Stimulated activated effector memory CD8-positive, alpha-beta T cell treated with anti-CD3 and anti-CD28 coated beads, Interleukin-12 subunit alpha, Interleukin-12 subunit beta, amount 100 ng/mL, for 72 hours (primary cell): ENCODE results near the gene LPCAT4.
A peak's percentile ranks its signal among the peaks of the same experiment; 100 is the strongest.

Source experiments
- ATAC-seq: fragments of 150-1000 bp; cut with Tn5 transposase; 2 replicates; pipeline ENCODE4 v1.10.0; 2021
- DNase-seq, 2 donors: peaks; one replicate each; pipeline ENCODE4 v3.0.0; 2021 to 2022; ENCODE audit warnings: low spot score in 2 of 2
- H3K27ac Mint-ChIP-seq: one replicate; pipeline ENCODE4 v1.8.0; 2022; ENCODE audit warnings: mild to moderate bottlenecking, mixed read lengths
- H3K36me3 Mint-ChIP-seq: one replicate; pipeline ENCODE4 v1.8.0; 2022; ENCODE audit warnings: mild to moderate bottlenecking, mixed read lengths
- H3K4me1 Mint-ChIP-seq: one replicate; pipeline ENCODE4 v1.8.0; 2022; ENCODE audit warnings: mixed read lengths
- H3K4me3 Mint-ChIP-seq: one replicate; pipeline ENCODE4 v1.8.0; 2022; ENCODE audit warnings: mild to moderate bottlenecking, mixed read lengths
- H3K9me3 Mint-ChIP-seq: one replicate; pipeline ENCODE4 v1.8.0; 2022; ENCODE audit warnings: mixed read lengths

LPCAT4 gene

GRCh38 chr15:34370129-34370528 is 3.1 kb upstream of the LPCAT4 start:
- Mint-ChIP-seq H3K36me3 (peaks cover 17% of the 10 kb centered on the region), H3K4me1 (peaks cover 34% of the 10 kb centered on the region), H3K4me3 (peak overlapping the region; percentile 85), H3K27ac (peak overlapping the region; percentile 68), H3K9me3 (no peaks in the 10 kb centered on the region)
- ATAC-seq (no peak), DNase-seq (no peak)

DNA sequence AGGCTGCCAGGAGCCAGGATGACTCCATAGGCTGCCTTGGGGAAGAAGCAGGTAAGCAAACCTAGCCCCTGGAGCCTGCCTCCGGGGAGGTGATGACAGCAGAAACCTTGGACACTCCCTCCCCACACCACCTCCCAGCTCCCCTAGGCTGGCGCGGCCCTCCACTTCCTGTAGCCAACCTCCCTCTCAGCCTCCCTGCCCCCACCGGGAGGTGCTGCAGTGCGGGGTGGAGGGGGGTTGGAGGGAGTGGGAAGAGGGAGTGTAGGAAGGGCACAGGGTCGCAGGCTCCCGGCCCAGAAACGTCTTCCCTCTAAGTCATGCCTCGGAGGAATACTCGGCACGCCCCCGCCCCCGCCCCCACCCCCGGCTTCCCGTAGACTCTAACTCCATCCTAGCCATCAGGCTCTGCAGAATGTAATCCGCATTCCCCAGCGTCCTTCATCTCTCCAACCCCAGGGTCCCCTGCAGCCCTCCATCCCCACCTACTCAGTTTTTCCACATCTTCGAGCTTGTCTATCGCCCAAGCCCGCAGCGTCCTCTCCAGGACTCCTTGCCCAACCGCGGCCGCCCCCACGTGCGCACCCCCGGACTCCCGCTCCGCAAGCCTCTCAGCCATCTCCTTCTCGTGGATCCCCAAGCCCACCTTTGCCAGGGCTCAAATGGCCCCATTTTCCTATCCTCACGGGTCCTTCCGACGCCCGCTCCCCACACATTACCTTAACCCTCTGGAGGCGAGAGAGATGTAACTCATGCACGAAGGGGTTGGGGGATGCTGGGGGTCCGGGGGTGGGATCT is 528 bp downstream of the LPCAT4 start:
- DNase-seq, result peak; percentile 26 to 74
- peaks cover 47% of the 10 kb centered on the region for H3K36me3 Mint-ChIP-seq
- H3K9me3 Mint-ChIP-seq, result no peaks in the 10 kb centered on the region
- H3K4me1 Mint-ChIP-seq, result peaks cover 48% of the 10 kb centered on the region
- H3K4me3 Mint-ChIP-seq, result peak overlapping the region; percentile 85
- peak overlapping the region; percentile 92 for H3K27ac Mint-ChIP-seq
- ATAC-seq, result peak; percentile 14

GRCh38 chr15:34365836-34366235 is 1.2 kb downstream of the LPCAT4 start:
- Mint-ChIP-seq H3K27ac (peak overlapping the region; percentile 92), H3K9me3 (no peaks in the 10 kb centered on the region), H3K4me3 (peak overlapping the region; percentile 85), H3K4me1 (peaks cover 48% of the 10 kb centered on the region), H3K36me3 (peaks cover 53% of the 10 kb centered on the region)
- DNase-seq (no peak), ATAC-seq (no peak)

DNA sequence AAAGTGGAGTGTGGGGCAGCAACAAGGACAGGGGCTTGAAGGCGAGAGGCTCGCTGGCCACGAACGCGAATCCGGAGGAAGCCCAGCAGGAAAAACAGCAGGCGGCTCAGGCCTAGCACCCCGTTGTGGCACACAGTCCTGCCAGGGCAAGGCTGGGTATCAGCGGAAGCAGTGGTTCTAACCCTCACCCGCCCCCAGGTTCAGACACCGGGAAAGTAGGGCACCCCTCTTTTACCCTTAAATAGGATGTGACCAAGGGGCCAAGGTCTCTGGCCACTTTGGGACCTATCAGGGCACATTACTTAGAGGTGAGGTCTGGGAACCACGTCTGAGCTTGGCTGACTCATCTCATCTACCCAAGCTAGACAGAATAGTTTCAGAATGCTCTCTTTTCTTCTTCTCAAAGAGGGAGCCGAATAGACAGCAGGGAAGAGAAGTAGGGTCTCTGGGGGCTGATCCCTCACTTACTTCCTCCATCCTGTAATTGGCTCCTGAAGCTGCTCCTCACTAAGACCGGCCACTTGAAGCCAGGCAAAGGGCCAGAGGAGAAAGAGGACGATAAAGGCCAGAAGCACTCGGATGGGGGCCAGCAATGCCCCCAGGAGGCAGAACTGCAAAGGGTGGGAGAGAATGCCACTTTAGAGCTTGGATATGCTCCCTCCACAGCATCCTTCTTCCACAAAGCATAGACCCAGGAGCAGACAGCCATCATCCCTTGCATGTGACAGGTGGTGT is 1.7 kb downstream of the LPCAT4 start:
- Mint-ChIP-seq H3K9me3 (no peaks in the 10 kb centered on the region), H3K4me3 (peak overlapping the region; percentile 85), H3K4me1 (peaks cover 48% of the 10 kb centered on the region), H3K36me3 (peaks cover 58% of the 10 kb centered on the region), H3K27ac (peak overlapping the region; percentile 76)
- peak; percentile 16 for ATAC-seq
- DNase-seq, result peak in 1 of 2 donors; percentile 57

DNA sequence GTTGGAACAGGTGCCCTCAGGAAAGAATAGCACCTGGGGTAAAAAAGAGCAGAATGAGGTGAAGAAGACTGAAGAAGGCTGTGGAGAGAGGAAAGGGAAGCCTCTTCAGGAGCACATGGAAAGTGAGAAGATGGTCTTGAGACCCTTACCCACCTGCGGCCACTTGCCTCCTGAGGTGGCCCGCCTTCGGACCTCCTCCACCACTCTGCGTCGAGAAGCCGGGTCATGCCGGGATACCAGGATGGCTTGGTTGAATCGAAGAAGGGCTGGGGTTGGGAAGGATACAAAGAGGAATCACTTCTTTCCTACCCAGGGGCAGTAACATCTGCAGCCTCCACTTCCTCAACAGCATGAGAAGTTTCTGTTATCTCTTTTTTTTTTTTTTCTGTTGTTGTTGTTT is 3.0 kb downstream of the LPCAT4 start:
- no peak for DNase-seq
- Mint-ChIP-seq H3K4me3 (no peak overlapping the region), H3K9me3 (no peaks in the 10 kb centered on the region), H3K36me3 (peaks cover 70% of the 10 kb centered on the region), H3K27ac (peak overlapping the region; percentile 90), H3K4me1 (peaks cover 35% of the 10 kb centered on the region)
- no peak for ATAC-seq

DNA sequence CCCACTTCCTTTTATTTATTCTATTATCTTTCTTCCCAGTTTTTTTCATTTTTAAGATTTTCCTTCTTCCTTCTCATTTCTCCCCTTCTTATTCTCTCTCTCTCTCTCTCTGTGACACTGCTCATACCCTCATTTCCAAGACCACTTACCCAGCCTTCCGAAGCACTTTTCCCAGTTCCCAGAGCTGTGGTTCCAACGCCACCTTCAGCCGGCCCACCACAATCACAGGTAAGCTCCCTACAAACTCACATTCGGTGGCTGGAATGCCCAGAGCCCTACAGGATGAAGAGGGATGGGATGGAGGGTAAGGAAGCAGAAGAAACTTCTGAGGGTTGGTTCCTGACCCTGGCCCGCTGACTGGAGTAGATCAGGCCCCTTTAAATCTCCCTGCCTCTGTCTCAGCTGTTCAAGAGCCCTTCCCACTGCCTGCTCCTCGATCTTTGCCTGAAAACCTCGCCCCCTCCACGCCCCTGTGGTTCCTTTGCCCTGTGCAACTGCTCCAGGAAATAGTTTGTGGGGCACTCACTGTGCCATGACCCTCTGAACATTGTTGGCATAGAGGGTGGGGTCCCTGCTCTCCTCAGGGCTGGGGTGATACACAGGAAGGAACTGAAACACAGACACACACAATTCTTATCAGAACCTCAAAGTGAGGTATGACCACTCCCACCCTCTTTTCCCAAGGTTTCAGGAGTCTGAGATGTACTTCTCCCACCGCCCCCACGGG is 4.8 kb downstream of the LPCAT4 start:
- DNase-seq (no peak), ATAC-seq (no peak)
- H3K36me3 Mint-ChIP-seq, result peaks cover 88% of the 10 kb centered on the region
- no peaks in the 10 kb centered on the region for H3K9me3 Mint-ChIP-seq
- H3K4me1 Mint-ChIP-seq, result peaks cover 27% of the 10 kb centered on the region
- H3K27ac Mint-ChIP-seq, result peak overlapping the region; percentile 90
- H3K4me3 Mint-ChIP-seq, result no peak overlapping the region

DNA sequence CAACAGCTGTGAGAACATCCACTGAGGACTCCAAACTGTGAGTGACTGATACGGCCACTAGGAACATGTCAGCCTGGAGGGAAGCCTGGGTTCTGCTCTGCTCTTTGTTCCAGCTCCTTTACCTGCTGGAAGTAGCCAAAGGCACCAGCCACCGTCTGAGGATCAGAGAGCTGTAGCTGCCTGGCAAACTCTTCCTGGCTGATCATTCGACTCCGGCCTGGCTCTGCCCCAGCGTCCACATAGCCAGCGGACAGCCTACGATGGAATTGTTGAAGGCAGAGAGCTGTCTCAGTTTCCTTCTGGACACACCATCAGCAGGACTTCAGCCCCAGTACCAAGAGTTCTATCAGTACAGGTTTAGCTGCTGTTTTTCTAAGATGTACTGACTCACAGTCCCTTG is 5.7 kb downstream of the LPCAT4 start:
- Mint-ChIP-seq H3K4me3 (no peak overlapping the region), H3K9me3 (no peaks in the 10 kb centered on the region), H3K4me1 (peaks cover 26% of the 10 kb centered on the region), H3K36me3 (peaks cover 86% of the 10 kb centered on the region), H3K27ac (no peak overlapping the region)
- ATAC-seq, result no peak
- DNase-seq, result no peak

DNA sequence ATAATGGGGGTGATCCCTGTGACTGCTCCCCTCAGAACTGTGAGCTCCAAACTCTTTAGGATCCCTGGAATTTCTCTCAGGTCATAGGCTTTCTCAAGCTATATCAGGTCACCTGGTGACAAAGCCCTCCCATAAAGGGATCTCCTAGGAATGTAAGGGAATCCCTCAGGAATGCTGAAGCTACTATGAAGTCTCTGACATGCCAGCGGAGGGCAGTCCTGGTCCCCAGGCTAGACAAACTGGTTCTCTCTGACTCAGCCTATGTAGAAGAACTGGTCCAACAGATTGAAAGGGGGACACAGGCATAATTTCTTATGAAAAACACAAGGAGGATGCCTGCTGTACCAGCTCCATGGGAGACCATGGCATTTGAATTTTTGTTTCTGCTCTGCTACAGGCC is 6.7 kb downstream of the LPCAT4 start:
- H3K4me3 Mint-ChIP-seq, result no peak overlapping the region
- peaks cover 24% of the 10 kb centered on the region for H3K4me1 Mint-ChIP-seq
- H3K9me3 Mint-ChIP-seq, result no peaks in the 10 kb centered on the region
- peak overlapping the region; percentile 51 for H3K27ac Mint-ChIP-seq
- peaks cover 83% of the 10 kb centered on the region for H3K36me3 Mint-ChIP-seq
- ATAC-seq, result no peak
- no peak for DNase-seq

DNA sequence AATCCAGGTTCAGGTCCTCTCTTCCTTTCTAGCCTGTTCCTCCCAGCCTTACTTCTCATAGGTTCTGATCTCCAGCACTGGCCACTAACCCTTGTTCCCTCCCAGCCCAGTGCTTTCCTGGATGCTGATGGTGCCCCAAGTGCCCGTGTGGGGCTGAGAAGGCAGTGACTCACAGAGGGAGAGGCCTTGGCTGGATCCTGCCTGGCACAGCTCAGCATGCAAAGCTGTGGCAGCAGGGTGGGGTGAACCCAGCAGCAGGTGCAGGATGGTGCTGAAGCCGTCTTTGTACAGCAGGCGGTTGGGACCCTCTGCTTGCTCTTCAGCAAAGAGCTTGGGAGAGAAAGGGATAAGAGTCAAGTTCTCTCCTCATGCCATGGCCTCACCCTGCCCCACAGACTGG is 7.6 kb downstream of the LPCAT4 start:
- no peaks in the 10 kb centered on the region for H3K9me3 Mint-ChIP-seq
- H3K27ac Mint-ChIP-seq, result peak overlapping the region; percentile 51
- H3K4me3 Mint-ChIP-seq, result no peak overlapping the region
- ATAC-seq (no peak), DNase-seq (no peak)
- H3K4me1 Mint-ChIP-seq, result peaks cover 17% of the 10 kb centered on the region
- H3K36me3 Mint-ChIP-seq, result peaks cover 74% of the 10 kb centered on the region

DNA sequence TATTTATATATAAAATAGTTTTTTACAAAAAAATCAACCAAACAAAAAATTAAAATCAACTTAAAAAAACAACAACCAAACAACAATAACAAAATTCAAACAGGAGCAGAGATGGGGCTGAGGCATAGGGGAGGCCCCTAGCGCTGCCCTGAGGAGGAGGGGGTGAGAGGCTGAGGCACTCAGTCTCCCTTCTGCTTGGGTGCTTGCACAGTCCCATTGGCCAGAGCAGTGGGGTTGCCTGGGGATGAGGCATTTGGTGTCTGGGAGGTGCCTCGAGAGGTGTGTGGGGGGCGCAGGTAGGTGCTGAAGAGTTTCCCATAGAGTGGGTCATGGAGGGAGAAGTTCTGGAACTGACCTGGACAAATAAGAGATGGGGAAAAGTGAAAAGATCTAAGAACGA is 8.0 kb downstream of the LPCAT4 start:
- no peak for ATAC-seq

DNA sequence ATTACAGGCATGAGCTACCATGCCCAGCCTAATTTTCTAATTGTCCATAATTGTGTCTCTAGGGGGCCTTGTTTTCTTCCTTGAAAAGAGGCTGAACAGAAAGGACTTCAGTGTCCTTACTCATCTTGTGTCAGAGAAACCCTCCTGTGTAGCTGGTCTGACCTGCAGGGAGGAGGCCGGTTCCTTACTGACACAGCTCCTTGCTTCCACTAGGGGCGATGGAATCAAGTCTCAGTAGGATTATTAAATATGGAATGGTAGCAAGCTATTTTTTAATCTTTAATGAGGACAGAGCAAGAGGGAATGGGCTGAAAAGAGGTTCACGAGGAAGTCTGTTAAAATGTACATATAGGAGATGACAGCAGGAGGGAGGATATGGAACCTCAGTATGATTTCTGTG is 8.6 kb downstream of the LPCAT4 start:
- no peak for DNase-seq
- H3K9me3 Mint-ChIP-seq, result no peaks in the 10 kb centered on the region
- peak overlapping the region; percentile 51 for H3K27ac Mint-ChIP-seq
- ATAC-seq, result no peak
- H3K36me3 Mint-ChIP-seq, result peaks cover 71% of the 10 kb centered on the region
- peaks cover 17% of the 10 kb centered on the region for H3K4me1 Mint-ChIP-seq
- no peak overlapping the region for H3K4me3 Mint-ChIP-seq

More for the DNA sequence above, 8.0 kb downstream of the LPCAT4 start:
- Mint-ChIP-seq H3K36me3 (peaks cover 73% of the 10 kb centered on the region), H3K4me1 (peaks cover 17% of the 10 kb centered on the region), H3K4me3 (no peak overlapping the region), H3K9me3 (no peaks in the 10 kb centered on the region), H3K27ac (peak overlapping the region; percentile 51)
- DNase-seq, result no peak

- Mint-ChIP-seq H3K27ac (peak overlapping the region; percentile 51), H3K4me1 (peaks cover 11% of the 10 kb centered on the region), H3K36me3 (peaks cover 64% of the 10 kb centered on the region), H3K9me3 (no peaks in the 10 kb centered on the region), H3K4me3 (no peak overlapping the region)
- DNase-seq (no peak), ATAC-seq (no peak)
Observed at GRCh38 chr15:34357653-34358052, 9.3 kb downstream of the LPCAT4 start.

DNA sequence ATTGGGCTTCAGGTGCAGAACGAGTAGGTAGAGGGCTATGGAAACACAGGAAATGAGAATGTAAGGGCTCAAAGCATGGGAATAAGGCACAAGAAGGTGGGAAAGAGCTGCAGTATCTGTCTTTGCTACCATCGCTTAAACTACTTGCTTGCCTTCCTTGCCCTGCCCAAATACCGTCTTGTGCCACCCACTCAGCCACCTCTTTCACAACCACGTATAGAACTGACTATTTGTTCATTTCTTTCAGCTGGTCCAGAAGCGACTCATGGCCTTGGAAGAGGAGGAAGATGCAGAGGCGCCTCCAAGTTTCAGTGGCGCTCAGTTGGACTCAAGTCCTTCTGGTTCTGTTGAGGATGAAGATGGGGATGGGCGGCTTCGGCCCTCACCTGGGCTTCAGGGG is 11.8 kb downstream of the LPCAT4 start:
- peaks cover 10% of the 10 kb centered on the region for H3K4me1 Mint-ChIP-seq
- ATAC-seq (no peak), DNase-seq (no peak)
- H3K36me3 Mint-ChIP-seq, result peaks cover 41% of the 10 kb centered on the region
- no peaks in the 10 kb centered on the region for H3K9me3 Mint-ChIP-seq
- no peak overlapping the region for H3K4me3 Mint-ChIP-seq
- peak overlapping the region; percentile 23 for H3K27ac Mint-ChIP-seq

DNA sequence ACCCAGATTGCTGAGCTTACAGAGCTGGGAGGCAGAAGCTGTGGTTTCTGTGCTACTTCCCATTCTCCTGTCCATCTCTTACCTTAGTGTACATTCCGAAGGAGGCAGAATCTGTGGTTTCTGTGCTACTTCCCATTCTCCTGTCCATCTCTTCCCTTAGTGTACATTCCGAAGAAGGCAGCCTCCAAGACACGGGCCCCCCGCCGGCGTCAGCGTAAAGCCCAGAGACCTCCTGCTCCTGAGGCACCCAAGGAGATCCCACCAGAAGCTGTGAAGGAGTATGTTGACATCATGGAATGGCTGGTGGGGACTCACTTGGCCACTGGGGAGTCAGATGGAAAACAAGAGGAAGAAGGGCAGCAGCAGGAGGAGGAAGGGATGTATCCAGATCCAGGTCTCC is 12.7 kb downstream of the LPCAT4 start:
- no peaks in the 10 kb centered on the region for H3K9me3 Mint-ChIP-seq
- H3K4me1 Mint-ChIP-seq, result peaks cover 10% of the 10 kb centered on the region
- no peak overlapping the region for H3K27ac Mint-ChIP-seq
- H3K36me3 Mint-ChIP-seq, result peaks cover 31% of the 10 kb centered on the region
- DNase-seq (no peak), ATAC-seq (no peak)
- H3K4me3 Mint-ChIP-seq, result no peak overlapping the region

DNA sequence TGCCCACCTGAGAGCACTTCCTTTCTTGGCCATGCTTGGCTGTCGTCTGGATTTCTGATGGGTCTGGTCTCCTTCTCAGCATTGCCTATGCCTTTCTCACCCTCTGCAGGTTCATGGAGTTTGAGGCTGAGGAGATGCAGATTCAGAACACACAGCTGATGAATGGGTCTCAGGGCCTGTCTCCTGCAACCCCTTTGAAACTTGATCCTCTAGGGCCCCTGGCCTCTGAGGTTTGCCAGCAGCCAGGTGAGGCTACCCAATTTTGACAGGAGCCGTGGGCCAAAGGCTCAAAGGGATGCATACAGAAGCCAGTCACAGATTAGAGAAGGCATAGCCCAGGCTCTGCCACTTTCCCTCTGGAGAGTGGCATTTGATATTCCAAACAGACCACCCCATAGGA is 13.4 kb downstream of the LPCAT4 start:
- Mint-ChIP-seq H3K4me1 (peaks cover 10% of the 10 kb centered on the region), H3K27ac (no peak overlapping the region), H3K4me3 (no peak overlapping the region), H3K36me3 (peaks cover 25% of the 10 kb centered on the region), H3K9me3 (no peaks in the 10 kb centered on the region)
- DNase-seq (no peak), ATAC-seq (no peak)
